Activated CD8-positive, alpha-beta memory T cell treated with anti-CD3 and anti-CD28 coated beads, Interleukin-2, amount 50 U/mL, for 24 hours (primary cell): Measurements from ENCODE around the gene KANTR.

Experiments used
- DNase-seq: peaks from one replicate; pipeline ENCODE4 v3.0.0-alpha.2; 2020; ENCODE audit errors: extremely low read depth

Gene KANTR

GRCh38 chrX:53081925-53082772 lies 11.8 kb upstream of the KANTR start, which contains the start of gene TSPYL2:
TSS of gene TSPYL2 (plus strand) at chrX:53082367. CDS start at chrX:53082499, 132 bp downstream.
- DNase-seq, result peak; percentile 74

GRCh38 chrX:53082773-53083616 lies 10.9 kb upstream of the KANTR start:
- no peak for DNase-seq

GRCh38 chrX:53084043-53084570 lies 9.8 kb upstream of the KANTR start:
- DNase-seq, result no peak

GRCh38 chrX:53084863-53085262 lies 9.1 kb upstream of the KANTR start:
- DNase-seq, result no peak

GRCh38 chrX:53085661-53086229 lies 8.2 kb upstream of the KANTR start:
- no peak for DNase-seq

GRCh38 chrX:53086464-53086863 lies 7.5 kb upstream of the KANTR start:
- DNase-seq, result no peak

- no peak for DNase-seq
Measured at GRCh38 chrX:53087388-53087831, 6.5 kb upstream of the KANTR start.

GRCh38 chrX:53088136-53088974 lies 5.6 kb upstream of the KANTR start:
- no peak for DNase-seq

- no peak for DNase-seq
Measured at GRCh38 chrX:53089224-53089842, 4.6 kb upstream of the KANTR start.

GRCh38 chrX:53089925-53090324 lies 4.0 kb upstream of the KANTR start:
- DNase-seq, result no peak

- DNase-seq, result no peak
Measured at GRCh38 chrX:53091354-53091753, 2.6 kb upstream of the KANTR start.

- no peak for DNase-seq
Measured at GRCh38 chrX:53093177-53093655, 726 bp upstream of the KANTR start.

- no peak for DNase-seq
Measured at GRCh38 chrX:53094582-53094905, 602 bp downstream of the KANTR start.

- no peak for DNase-seq
Measured at GRCh38 chrX:53095796-53096195, 1.9 kb downstream of the KANTR start.

GRCh38 chrX:53114864-53115549 lies 21.1 kb downstream of the KANTR start:
- DNase-seq, result no peak

GRCh38 chrX:53115550-53115874 lies 21.6 kb downstream of the KANTR start:
- no peak for DNase-seq

- DNase-seq, result no peak
Measured at GRCh38 chrX:53116101-53116500, 22.2 kb downstream of the KANTR start.

- no peak for DNase-seq
Measured at GRCh38 chrX:53122013-53122412, 28.1 kb downstream of the KANTR start.

- no peak for DNase-seq
Measured at GRCh38 chrX:53125506-53125905, 31.6 kb downstream of the KANTR start.

- no peak for DNase-seq
Measured at GRCh38 chrX:53126377-53126776, 32.4 kb downstream of the KANTR start.
